A549 (cell line): ENCODE results near the gene ZDHHC16.

Experiments used
- CTCF ChIP-seq: fragments of >200 bp; sonication (Bioruptor Twin); formaldehyde crosslinking; IDR thresholded peaks from 3 replicates; pipeline ENCODE4 v1.5.1; 2016
- E2F6 ChIP-seq: IDR thresholded peaks from 2 replicates; pipeline ENCODE4 v1.6.1; 2012; ENCODE audit warnings: low read depth, borderline replicate concordance
- EP300 ChIP-seq, 2 experiments: fragments of >200 bp; sonication (Bioruptor Twin); formaldehyde crosslinking; IDR thresholded peaks; 2 replicates in 1 of 2; 3 replicates in 1 of 2; pipeline ENCODE4 v1.6.1; 2016 to 2017
- ESRRA ChIP-seq: fragments of 150-350 bp; IDR thresholded peaks from 2 replicates; pipeline ENCODE4 v1.6.1; 2014; ENCODE audit warnings: mild to moderate bottlenecking, low read length, borderline replicate concordance
- HMGXB4 ChIP-seq: fragments of 250-450 bp; sonication (Bioruptor Pico); IDR thresholded peaks from 2 replicates; pipeline ENCODE4 v1.5.0; 2021; ENCODE audit warnings: mild to moderate bottlenecking, moderate library complexity, borderline replicate concordance
- HOXA7 ChIP-seq: fragments of 250-450 bp; sonication (Bioruptor Pico); IDR thresholded peaks from 2 replicates; pipeline ENCODE4 v1.5.0; 2020; ENCODE audit warnings: mild to moderate bottlenecking, moderate library complexity
- MAX ChIP-seq: IDR thresholded peaks from 2 replicates; pipeline ENCODE4 v1.6.1; 2012
- MAZ ChIP-seq: fragments of 150-350 bp; IDR thresholded peaks from 2 replicates; pipeline ENCODE4 v1.6.1; 2014; ENCODE audit warnings: antibody characterized with exemption, low read depth, low read length, borderline replicate concordance
- PBX3 ChIP-seq: IDR thresholded peaks from 2 replicates; pipeline ENCODE4 v1.6.1; 2012
- POLR2A ChIP-seq: IDR thresholded peaks from 2 replicates; pipeline ENCODE4 v1.6.1; 2012; ENCODE audit warnings: mild to moderate bottlenecking, low read length
- RAD21 ChIP-seq, 2 experiments: fragments of >200 bp in 1 of 2; sonication (Bioruptor Twin) in 1 of 2; formaldehyde crosslinking in 1 of 2; IDR thresholded peaks in 1 of 2; conservative IDR thresholded peaks in 1 of 2; 2 replicates in 1 of 2; 3 replicates in 1 of 2; pipeline ENCODE4 v1.6.1; 2012 to 2018; ENCODE audit warnings: inconsistent platforms in 1 of 2

GRCh38 chr10:97445722-97446639 is at the start of gene ZDHHC16, which contains the start of gene EXOSC1:
- no peak for TF ChIP-seq CTCF
- TF ChIP-seq MAX = peak; percentile 62; the same call in 1 of the 2 replicates
- no peak for TF ChIP-seq E2F6
- no peak for TF ChIP-seq EP300 (IDR thresholded peaks at IDR 0.05)
- TF ChIP-seq RAD21 (conservative IDR thresholded peaks at IDR 0.05 in 1 of 2, IDR thresholded peaks at IDR 0.05 in 1 of 2) = no peak
- TF ChIP-seq PBX3 = no peak
- peak; percentile 80 for TF ChIP-seq POLR2A
- TF ChIP-seq ESRRA = no peak
- TF ChIP-seq HOXA7 = no peak
- no peak for TF ChIP-seq HMGXB4
- no peak for TF ChIP-seq MAZ
